Ovary (tissue), 9 donors: ENCODE measurements around the gene ZNF892. TPM values are rescaled to one million over a fixed set of nuclear protein-coding genes. Genes with fewer than 3 reads are reported as not detected.
"Not testable (repeated sequence)": the region's sequence is repeated elsewhere in the genome, so short reads cannot be mapped to it uniquely, and the experiment has no call there.

Source experiments
- DNase-seq, 5 donors: peaks; one replicate each; pipeline ENCODE4 v3.0.0-alpha.2; 2019 to 2020
- H3K27ac ChIP-seq, 2 donors: fragments of 200-600 bp; one replicate each; pipeline versions ENCODE4 v1.5.1 to v1.8.0; 2019 to 2022
- H3K27me3 ChIP-seq: fragments of 200-600 bp; one replicate; pipeline ENCODE4 v1.8.0; 2022
- H3K36me3 ChIP-seq: fragments of 200-600 bp; sonication (generic); one replicate; pipeline ENCODE4 v1.5.1; 2019
- H3K4me1 ChIP-seq: one replicate; pipeline ENCODE4 v1.8.1; 2013; ENCODE audit warnings: mild to moderate bottlenecking, moderate library complexity; ENCODE audit not compliant: insufficient read depth
- H3K4me3 ChIP-seq: fragments of 200-600 bp; sonication (generic); one replicate; pipeline ENCODE4 v1.5.1; 2017
- H3K9me3 ChIP-seq, 2 donors: fragments of 200-600 bp in 1 of 2; sonication (generic) in 1 of 2; one replicate each; pipeline versions ENCODE4 v1.5.1 to v1.8.1; 2013 to 2019; ENCODE audit warnings: mild to moderate bottlenecking in 1 of 2, moderate library complexity in 1 of 2
- CTCF ChIP-seq, 3 donors: fragments of 450-650 bp in 2 of 3; fragments of 200-600 bp in 1 of 3; IDR thresholded peaks; one replicate each; pipeline versions ENCODE4 v1.5.1 to v1.8.0; 2016 to 2022; ENCODE audit warnings: antibody characterized with exemption in 3 of 3, mild to moderate bottlenecking in 1 of 3
- EP300 ChIP-seq: sonication (generic); formaldehyde crosslinking; IDR thresholded peaks from one replicate; pipeline ENCODE4 v1.6.1; 2017; ENCODE audit warnings: antibody characterized with exemption
- POLR2A ChIP-seq: fragments of 450-650 bp; IDR thresholded peaks from one replicate; pipeline ENCODE4 v1.6.1; 2017; ENCODE audit warnings: antibody characterized with exemption, mild to moderate bottlenecking, moderate library complexity
- WGBS, 3 donors: extraction: QIAGEN DNeasy Blood & Tissue Kit in 1 of 3; methylation state at CpG; one replicate each; pipeline versions ENCODE4 v1.1.5 to v1.1.7; 2013 to 2017; 5-methylcytosine and 5-hydroxymethylcytosine counted together
- intact Hi-C, 4 donors: fragments of 100-400 bp; cut with DNase I; formaldehyde crosslinking; loops; one replicate each; pipeline versions ENCODE4 v1.11.0 to v1.15.1; 2022 to 2023
- polyA plus RNA-seq, 2 donors: library from polyadenylated mRNA; stranded (reverse); fragments of 200-250 nt in 1 of 2; fragments of 350-450 nt in 1 of 2; fragmentation: Illumina TruSeq in 1 of 2; extraction: RNeasy Lipid Tissue Mini Kit (QIAGEN cat#74804) in 1 of 2; gene quantifications; one replicate each; pipeline ENCODE4 v1.2.3, GENCODE V29; 2013 to 2014
- total RNA-seq, 7 donors: library from RNA; depleted of rRNA in 2 of 7; stranded (reverse); fragments of >200 nt in 2 of 7; fragmentation: NEBNext Ultra II Directional in 3 of 7; extraction: Animal tissue kit (Norgen Biotek cat#: 25700) in 3 of 7; gene quantifications; one replicate each; pipeline versions ENCODE4 v1.1.0 to v1.2.4, GENCODE V29; 2016 to 2023
- donor health status: DM: no; HTN: no; CAD: no; lungs with moderate emphysema.
- donor health status: DM: no; HTN: no; CAD: no.
- donor health status: Bipolar disorder and iron deficiency.
- donor health status: DM: yes; HTN: yes; CAD: no.
- donor health status: DM: no; HTN: no; CAD: no.
- donor health status: DM: yes; HTN: yes; CAD: no.

The ZNF892 gene
- total and polyA plus RNA-seq, 9 donors: 0.63 to 8.2 (median 4.7) TPM

- no peak for DNase-seq
- Histone ChIP-seq H3K4me3 (no peak overlapping the region), H3K27ac (no peak overlapping the region), H3K4me1 (no peaks in the 10 kb centered on the region), H3K36me3 (no peaks in the 10 kb centered on the region), H3K9me3 (peaks cover 0 to 5% of the 10 kb centered on the region in 2 donors), H3K27me3 (no peaks in the 10 kb centered on the region)
- WGBS, 3 donors: 85 to 94% (median 93%) methylated on average over 3 of the region's 3 CpGs
- intact Hi-C loops: no loop called here
- TF ChIP-seq POLR2A (no peak), CTCF (IDR thresholded peaks at IDR 0.05) (no peak), EP300 (no peak)
Measured at GRCh38 chr2:95234816-95235215, 27.5 kb downstream of the ZNF892 start.

- no peak for DNase-seq
- no peaks in the 10 kb centered on the region for H3K36me3 ChIP-seq
- no peaks in the 10 kb centered on the region for H3K9me3 ChIP-seq
- no peaks in the 10 kb centered on the region for H3K4me1 ChIP-seq
- intact Hi-C loops: no loop called here
- no peaks in the 10 kb centered on the region for H3K27me3 ChIP-seq
- no peak overlapping the region for H3K27ac ChIP-seq
- TF ChIP-seq POLR2A (no peak), CTCF (IDR thresholded peaks at IDR 0.05) (no peak), EP300 (no peak)
- H3K4me3 ChIP-seq: no peak overlapping the region
Measured at GRCh38 chr2:95238131-95238530, 30.8 kb downstream of the ZNF892 start.

- intact Hi-C loops: no loop called here
- no peaks in the 10 kb centered on the region for H3K36me3 ChIP-seq
- no peaks in the 10 kb centered on the region for H3K4me1 ChIP-seq
- no peaks in the 10 kb centered on the region for H3K9me3 ChIP-seq
- TF ChIP-seq CTCF (IDR thresholded peaks at IDR 0.05) (no peak), POLR2A (no peak), EP300 (no peak)
- no peak overlapping the region for H3K4me3 ChIP-seq
- no peaks in the 10 kb centered on the region for H3K27me3 ChIP-seq
- no peak overlapping the region for H3K27ac ChIP-seq
- DNase-seq: no peak
- 88 to 97% (median 94%) methylated on average over 5 of the region's 5 CpGs for WGBS, 3 donors
Measured at GRCh38 chr2:95240091-95240490, 32.8 kb downstream of the ZNF892 start.

- 94 to 96% (median 95%) methylated on average over 5 of the region's 5 CpGs for WGBS, 3 donors
- Histone ChIP-seq H3K27me3 (no peaks in the 10 kb centered on the region), H3K4me1 (no peaks in the 10 kb centered on the region), H3K9me3 (no peaks in the 10 kb centered on the region), H3K36me3 (no peaks in the 10 kb centered on the region), H3K27ac (no peak overlapping the region), H3K4me3 (no peak overlapping the region)
- no peak for TF ChIP-seq CTCF (IDR thresholded peaks at IDR 0.05)
- no peak for TF ChIP-seq POLR2A
- no peak for TF ChIP-seq EP300
- DNase-seq: no peak
- intact Hi-C loops: no loop called here
Measured at GRCh38 chr2:95240556-95240955, 33.2 kb downstream of the ZNF892 start.

GRCh38 chr2:95242084-95242483, 34.8 kb downstream of the ZNF892 start:
- H3K4me1 ChIP-seq, H3K27me3 ChIP-seq, H3K27ac ChIP-seq, H3K36me3 ChIP-seq, H3K4me3 ChIP-seq, DNase-seq, H3K9me3 ChIP-seq, intact Hi-C loops: not testable (repeated sequence)
- WGBS, 3 donors: 91 to 100% (median 94%) methylated on average over 1 of the region's 1 CpG

Other genes with a start within 250 kb of the ZNF892 start
- gene MAL, start 181.8 kb upstream of the ZNF892 start, total RNA-seq: 1 to 10 TPM in 4 of 7 donors, under 1 TPM in 1, not detected in 2; 0.45 to 2.2 (median 1.6) TPM
- 1 to 10 TPM in 1 of 2 donors, under 1 TPM in 1; 0.90 to 4.7 TPM for gene MAL, start 181.8 kb upstream of the ZNF892 start, polyA plus RNA-seq
- 10 to 100 TPM; 32.4 to 45.4 (median 39.7) TPM for gene MRPS5, start 85.7 kb upstream of the ZNF892 start, total RNA-seq
- 10 to 100 TPM; 36.2 to 62.9 TPM for gene MRPS5, start 85.7 kb upstream of the ZNF892 start, polyA plus RNA-seq
- 10 to 100 TPM; 16.5 to 30.8 (median 24.4) TPM for gene ZNF514, start 47.7 kb upstream of the ZNF892 start, total RNA-seq
- gene ZNF514, start 47.7 kb upstream of the ZNF892 start, polyA plus RNA-seq: 10 to 100 TPM; 10.3 to 16.9 TPM
- 1 to 10 TPM; 3.6 to 6.9 (median 4.6) TPM for gene ZNF2, start 41.7 kb upstream of the ZNF892 start, total RNA-seq
- gene ZNF2, start 41.7 kb upstream of the ZNF892 start, polyA plus RNA-seq: 1 to 10 TPM; 3.1 to 7.9 TPM
- 1 to 10 TPM in 6 of 7 donors, under 1 TPM in 1; 0.99 to 5.1 (median 3.8) TPM for gene PROM2, start 66.9 kb downstream of the ZNF892 start, total RNA-seq
- under 1 TPM; 0.37 to 0.53 TPM for gene PROM2, start 66.9 kb downstream of the ZNF892 start, polyA plus RNA-seq
- 10 to 100 TPM in 5 of 7 donors, 1 to 10 TPM in 2; 7.4 to 26.0 (median 16.5) TPM for gene KCNIP3, start 89.8 kb downstream of the ZNF892 start, total RNA-seq
- 1 to 10 TPM; 2.2 to 9.7 TPM for gene KCNIP3, start 89.8 kb downstream of the ZNF892 start, polyA plus RNA-seq
- 10 to 100 TPM; 15.3 to 33.6 (median 29.2) TPM for gene FAHD2A, start 195.2 kb downstream of the ZNF892 start, total RNA-seq
- 10 to 100 TPM; 25.0 to 30.2 TPM for gene FAHD2A, start 195.2 kb downstream of the ZNF892 start, polyA plus RNA-seq